GM19043 (cell line): ENCODE results near the gene RNU2-1.
"Not testable (repeated sequence)": the region's sequence is repeated elsewhere in the genome, so short reads cannot be mapped to it uniquely, and the experiment has no call there.

Source experiments
- ATAC-seq: cut with Tn5 transposase; IDR thresholded peaks from one replicate; pipeline ENCODE4 v1.9.1; 2021; ENCODE audit warnings: low read depth; ENCODE audit not compliant: unreplicated experiment

Gene RNU2-1

DNA sequence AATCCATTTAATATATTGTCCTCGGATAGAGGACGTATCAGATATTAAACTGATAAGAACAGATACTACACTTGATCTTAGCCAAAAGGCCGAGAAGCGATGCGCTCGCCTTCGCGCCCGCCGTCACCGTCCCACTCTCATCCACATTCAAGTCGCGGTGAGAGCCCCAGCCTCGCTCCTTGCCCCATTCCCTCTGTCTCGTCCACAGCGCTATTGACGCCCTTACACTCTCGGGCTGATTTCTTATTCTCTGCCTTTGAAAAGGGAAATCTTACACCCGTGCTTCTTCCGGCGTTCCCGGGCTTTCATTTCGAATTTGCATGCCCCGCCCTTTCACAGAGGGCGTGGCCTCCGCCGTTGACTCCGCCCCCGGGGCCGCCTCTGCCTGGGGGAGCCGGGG lies at the start of gene RNU2-1:
Gene RNU2-1, minus strand, starts transcription at position 101 of the 400 bp plus-strand sequence.
- not testable (repeated sequence) for ATAC-seq

DNA sequence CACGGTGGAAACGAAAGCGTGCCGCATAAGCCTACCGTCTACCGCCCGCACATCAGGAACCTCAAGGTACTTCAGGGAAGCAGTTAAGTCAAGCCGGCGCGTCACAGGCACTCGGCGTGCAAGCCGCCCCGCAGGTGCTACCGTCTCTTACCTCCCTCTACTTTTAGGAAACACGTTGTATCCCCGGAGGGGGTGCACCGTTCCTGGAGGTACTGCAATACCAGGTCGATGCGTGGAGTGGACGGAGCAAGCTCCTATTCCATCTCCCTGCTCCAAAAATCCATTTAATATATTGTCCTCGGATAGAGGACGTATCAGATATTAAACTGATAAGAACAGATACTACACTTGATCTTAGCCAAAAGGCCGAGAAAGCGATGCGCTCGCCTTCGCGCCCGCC lies 39.1 kb upstream of the RNU2-1 start:
- not testable (repeated sequence) for ATAC-seq

DNA sequence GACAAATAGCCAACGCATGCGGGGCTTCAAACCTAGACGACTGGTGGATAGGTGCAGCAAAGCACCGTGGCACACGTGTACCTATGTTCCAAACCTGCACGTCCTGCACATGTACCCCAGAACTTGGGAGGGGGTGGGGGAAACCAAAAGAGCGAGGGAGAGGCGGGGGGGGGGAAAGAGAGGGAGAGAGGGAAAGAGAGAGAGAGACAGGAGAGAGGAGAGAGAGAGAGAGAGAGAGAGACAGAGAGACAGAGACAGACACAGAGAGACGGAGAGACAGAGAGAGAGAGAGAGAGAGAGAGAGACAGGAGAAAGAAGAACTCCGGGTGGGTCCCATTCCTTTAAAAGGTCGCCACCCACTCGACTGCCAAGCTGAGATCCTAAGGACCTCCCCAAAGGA lies 38.7 kb upstream of the RNU2-1 start:
- ATAC-seq = not testable (repeated sequence)

DNA sequence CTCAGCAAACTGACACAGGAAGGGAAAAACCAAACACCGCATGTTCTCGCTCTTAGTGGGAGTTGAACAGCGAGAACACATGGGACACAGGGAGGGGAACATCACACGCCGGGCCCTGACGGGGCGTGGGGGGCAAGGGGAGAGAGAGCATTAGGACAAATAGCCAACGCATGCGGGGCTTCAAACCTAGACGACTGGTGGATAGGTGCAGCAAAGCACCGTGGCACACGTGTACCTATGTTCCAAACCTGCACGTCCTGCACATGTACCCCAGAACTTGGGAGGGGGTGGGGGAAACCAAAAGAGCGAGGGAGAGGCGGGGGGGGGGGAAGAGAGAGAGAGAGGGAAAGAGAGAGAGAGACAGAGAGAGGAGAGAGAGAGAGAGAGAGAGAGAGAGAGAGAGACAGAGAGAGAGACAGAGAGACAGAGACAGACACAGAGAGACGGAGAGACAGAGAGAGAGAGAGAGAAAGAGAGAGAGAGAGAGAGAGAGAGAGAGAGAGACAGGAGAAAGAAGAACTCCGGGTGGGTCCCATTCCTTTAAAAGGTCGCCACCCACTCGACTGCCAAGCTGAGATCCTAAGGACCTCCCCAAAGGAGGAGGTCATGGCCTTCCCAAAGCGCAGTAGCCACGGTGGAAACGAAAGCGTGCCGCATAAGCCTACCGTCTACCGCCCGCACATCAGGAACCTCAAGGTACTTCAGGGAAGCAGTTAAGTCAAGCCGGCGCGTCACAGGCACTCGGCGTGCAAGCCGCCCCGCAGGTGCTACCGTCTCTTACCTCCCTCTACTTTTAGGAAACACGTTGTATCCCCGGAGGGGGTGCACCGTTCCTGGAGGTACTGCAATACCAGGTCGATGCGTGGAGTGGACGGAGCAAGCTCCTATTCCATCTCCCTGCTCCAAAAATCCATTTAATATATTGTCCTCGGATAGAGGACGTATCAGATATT lies 37.1 kb upstream of the RNU2-1 start:
- ATAC-seq = not testable (repeated sequence)

DNA sequence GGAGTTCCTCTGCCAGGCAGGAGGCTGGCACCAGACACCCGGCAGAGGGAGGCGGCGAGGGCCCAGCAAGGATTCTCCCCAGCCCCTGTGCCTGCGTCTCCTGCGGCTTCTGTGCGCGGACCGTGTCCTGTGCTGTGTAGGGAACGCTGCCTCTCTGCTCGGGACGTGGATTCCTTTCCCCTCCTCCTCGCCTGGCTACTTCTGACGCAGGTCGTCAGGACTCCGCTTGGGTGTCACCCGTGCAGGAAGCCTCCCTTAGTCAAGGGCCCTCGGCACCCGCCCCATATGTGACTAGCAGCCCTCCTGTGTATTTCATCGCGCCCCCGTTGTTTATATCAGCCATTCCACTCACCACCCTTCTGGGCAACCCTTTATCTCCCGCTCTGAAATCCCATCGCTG lies 12.7 kb upstream of the RNU2-1 start:
- not testable (repeated sequence) for ATAC-seq

DNA sequence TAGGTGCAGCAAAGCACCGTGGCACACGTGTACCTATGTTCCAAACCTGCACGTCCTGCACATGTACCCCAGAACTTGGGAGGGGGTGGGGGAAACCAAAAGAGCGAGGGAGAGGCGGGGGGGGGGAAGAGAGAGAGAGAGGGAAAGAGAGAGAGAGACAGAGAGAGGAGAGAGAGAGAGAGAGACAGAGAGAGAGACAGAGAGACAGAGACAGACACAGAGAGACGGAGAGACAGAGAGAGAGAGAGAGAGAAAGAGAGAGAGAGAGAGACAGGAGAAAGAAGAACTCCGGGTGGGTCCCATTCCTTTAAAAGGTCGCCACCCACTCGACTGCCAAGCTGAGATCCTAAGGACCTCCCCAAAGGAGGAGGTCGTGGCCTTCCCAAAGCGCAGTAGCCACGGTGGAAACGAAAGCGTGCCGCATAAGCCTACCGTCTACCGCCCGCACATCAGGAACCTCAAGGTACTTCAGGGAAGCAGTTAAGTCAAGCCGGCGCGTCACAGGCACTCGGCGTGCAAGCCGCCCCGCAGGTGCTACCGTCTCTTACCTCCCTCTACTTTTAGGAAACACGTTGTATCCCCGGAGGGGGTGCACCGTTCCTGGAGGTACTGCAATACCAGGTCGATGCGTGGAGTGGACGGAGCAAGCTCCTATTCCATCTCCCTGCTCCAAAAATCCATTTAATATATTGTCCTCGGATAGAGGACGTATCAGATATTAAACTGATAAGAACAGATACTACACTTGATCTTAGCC lies 7.0 kb upstream of the RNU2-1 start:
- not testable (repeated sequence) for ATAC-seq

DNA sequence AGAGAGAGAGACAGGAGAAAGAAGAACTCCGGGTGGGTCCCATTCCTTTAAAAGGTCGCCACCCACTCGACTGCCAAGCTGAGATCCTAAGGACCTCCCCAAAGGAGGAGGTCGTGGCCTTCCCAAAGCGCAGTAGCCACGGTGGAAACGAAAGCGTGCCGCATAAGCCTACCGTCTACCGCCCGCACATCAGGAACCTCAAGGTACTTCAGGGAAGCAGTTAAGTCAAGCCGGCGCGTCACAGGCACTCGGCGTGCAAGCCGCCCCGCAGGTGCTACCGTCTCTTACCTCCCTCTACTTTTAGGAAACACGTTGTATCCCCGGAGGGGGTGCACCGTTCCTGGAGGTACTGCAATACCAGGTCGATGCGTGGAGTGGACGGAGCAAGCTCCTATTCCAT lies 5.8 kb upstream of the RNU2-1 start:
- not testable (repeated sequence) for ATAC-seq

DNA sequence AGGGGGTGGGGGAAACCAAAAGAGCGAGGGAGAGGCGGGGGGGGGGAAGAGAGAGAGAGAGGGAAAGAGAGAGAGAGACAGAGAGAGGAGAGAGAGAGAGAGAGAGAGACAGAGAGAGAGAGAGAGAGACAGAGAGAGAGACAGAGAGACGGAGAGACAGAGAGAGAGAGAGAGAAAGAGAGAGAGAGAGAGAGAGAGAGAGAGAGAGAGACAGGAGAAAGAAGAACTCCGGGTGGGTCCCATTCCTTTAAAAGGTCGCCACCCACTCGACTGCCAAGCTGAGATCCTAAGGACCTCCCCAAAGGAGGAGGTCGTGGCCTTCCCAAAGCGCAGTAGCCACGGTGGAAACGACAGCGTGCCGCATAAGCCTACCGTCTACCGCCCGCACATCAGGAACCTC lies 514 bp downstream of the RNU2-1 start:
- ATAC-seq = not testable (repeated sequence)

DNA sequence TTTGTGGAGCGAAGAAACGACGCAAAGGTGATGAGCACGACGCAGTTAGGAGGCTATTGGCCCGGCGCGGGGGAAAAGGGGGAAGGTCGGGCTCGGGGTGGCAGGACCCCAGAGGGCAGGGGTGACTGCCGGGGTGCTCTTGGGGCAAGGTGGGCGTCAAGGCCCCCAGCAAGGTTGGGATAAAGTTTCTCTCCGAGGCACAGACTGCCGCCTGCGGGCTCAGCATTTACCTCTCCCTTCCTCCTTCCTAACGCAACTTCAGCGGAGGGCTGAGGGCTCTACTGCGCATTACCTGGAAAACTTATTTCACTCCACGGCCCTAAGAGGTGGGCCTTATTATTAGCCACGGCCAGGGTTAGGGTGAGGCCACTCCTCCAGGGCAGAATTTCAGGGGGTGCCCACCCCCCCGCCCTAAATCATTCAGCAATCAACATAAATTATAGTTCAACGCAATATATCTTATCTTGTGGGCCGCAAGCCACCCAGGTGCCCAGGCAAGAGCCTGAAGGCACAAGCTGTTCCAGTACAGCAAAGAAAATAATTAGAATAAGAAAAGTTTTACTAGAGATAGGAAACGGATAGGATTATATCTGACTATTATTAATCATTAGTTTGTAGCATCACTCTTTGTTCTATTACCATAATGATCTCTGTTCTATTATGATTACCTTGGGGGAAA lies 1.6 kb downstream of the RNU2-1 start:
- not testable (repeated sequence) for ATAC-seq

DNA sequence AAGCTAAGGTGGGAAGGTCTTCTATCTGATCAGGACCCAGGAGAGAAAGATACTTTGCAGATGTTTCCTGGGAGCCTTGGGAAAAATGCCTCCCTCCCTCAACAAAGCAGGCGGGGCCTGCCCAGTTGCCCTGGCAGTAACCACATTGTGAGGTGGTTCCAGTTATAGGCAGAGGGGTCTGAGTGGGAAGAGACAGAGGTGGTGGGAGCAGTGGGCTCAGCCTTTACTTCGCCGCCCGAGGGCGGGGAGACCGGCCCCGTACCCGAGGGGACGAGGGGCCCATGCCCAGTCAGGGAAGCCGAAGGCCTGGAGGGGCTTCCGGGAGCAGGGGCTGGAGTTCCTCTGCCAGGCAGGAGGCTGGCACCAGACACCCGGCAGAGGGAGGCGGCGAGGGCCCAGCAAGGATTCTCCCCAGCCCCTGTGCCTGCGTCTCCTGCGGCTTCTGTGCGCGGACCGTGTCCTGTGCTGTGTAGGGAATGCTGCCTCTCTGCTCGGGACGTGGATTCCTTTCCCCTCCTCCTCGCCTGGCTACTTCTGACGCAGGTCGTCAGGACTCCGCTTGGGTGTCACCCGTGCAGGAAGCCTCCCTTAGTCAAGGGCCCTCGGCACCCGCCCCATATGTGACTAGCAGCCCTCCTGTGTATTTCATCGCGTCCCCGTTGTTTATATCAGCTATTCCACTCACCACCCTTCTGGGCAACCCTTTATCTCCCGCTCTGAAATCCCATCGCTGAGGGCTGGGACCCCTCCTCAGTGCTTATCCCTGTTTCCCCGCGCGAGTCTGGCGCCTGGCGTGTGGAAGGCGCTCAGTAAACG lies 2.4 kb downstream of the RNU2-1 start:
- not testable (repeated sequence) for ATAC-seq

DNA sequence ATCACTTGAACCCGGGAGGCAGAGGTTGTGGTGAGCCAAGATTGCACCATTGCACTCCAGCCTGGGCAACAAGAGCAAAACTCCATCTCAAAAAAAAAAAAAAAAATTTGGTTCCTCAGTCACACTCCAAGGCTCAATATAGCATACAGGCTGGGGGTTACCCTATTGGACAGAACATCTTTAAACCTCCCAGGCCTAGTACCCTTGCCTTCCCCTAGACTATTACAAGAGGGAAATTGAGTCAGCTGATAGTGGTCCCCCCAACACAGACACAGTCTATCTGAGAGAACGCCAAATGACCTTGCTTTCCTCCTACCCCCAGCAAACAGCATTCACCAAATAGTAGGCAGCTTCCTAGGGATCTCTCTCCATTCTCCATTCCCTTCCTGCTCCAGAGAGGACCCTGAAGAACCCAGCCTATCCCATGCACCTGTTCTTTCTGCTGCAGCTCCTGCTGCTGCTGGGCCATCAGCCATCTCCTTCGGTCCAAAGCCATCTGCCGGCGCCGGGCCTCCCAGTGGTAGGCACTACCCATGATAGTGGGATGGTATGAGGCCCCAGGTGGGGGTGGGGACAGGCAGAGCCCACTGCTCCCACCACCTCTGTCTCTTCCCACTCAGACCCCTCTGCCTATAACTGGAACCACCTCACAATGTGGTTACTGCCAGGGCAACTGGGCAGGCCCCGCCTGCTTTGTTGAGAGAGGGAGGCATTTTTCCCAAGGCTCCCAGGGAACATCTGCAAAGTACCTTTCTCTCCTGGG lies 5.6 kb downstream of the RNU2-1 start, which contains the start of gene CCDC200:
Gene CCDC200, minus strand, starts transcription at position 604 of the 763 bp plus-strand sequence. Its CDS starts 69 bp downstream, at position 535.
- ATAC-seq = not testable (repeated sequence)

DNA sequence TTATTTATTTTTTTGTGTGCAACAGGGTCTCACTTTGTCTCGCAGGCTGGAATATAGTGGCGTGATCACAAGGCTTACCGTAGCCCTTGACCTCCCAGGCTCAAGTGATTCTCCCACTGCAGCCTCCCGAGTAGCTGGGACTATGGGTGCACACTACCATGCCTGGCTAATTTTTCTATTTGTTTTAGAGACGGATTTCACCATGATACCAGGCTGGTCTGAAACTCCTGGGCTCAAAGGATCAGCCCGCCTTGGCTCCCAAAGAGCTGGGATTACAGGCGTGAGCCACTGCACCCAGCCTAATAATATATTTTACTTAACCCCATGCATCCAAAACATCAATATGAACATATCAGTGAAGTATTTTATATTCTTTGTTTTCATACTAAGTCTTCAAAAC lies 7.4 kb downstream of the RNU2-1 start:
- ATAC-seq = no peak

DNA sequence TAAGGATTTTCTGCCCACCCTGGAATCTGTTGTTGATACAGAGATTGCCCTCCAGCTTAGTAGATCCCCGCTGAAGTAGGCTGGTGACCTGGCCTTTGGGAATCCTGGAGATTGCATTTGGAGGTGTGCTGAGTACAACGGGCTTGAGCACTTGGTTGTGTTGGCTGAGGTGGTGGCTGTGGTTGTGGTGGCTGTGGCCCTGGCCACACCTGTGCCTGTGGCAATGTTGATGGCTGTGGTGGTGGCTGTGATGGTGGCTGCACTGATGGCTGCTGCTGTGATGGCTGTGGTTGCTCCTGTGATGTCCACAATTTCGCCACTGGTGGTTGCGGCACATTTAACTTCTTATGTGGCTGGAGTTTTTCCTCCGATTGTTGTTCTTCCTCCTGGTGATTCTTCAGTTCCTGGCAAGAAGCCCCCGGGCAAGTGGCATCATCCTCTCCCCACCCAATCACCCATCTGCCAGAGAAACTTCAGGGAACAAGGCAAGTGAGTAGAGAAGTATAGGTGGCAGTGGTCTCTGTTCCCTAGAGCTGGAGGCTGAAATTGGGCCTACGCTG lies 9.6 kb downstream of the RNU2-1 start:
- no peak for ATAC-seq

DNA sequence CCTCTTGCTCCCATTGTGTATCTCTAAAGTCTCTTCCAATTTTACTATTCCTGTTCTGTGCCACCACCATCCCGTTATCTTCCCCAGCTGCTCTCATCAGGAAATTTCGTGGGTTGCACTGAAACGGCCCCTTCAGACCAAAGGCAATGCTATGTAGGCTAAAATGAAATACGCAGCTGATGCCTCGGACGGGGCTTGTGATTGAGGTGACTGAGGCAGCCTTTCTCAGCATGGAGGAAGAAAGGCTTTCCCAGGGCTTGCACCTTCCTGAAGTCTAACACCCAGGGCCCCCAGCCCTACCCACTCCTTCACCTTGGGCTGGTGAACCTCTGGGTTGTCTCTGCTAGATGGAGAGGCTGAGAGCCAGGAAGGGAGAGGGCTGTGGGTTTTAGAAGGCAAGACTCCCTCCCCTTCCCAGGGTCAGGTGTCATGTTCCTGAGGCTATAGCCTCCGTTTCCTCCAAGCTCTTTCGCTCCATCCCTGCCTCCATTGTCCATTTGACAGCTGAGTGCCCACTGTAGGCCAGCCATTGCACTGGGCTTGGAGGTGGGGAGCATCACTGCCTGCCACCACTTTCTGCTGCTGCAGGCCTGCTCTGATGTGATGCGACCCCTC lies 13.2 kb downstream of the RNU2-1 start:
- ATAC-seq = no peak

DNA sequence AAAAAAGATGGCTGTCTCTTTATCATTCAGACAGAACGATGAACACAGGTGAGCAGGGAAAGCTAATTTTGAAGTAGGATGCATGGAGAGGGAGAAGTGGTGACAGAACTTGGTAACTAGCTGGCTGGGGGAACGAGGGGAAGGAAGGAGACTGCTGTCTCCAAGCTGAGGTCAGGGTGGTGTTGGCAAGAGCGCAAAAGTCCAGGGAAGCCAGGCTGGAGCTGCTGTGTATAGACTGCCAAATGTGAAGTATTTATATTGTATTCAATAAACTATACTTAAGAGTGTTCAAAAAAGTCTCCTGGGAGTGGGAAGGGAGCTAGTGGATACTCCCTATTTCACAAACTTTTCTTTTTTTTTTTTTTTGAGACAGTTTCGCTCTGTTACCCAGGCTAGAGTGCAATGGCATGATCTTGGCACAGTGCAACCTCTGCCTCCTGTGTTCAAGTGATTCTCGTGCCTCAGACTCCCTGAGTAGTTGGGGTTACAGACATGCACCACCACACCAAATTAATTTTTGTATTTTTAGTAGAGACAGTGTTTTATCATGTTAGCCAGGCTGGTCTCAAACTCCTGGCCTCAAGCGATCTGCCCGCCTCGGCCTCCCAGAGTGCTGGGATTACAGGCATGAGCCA lies 13.9 kb downstream of the RNU2-1 start:
- no peak for ATAC-seq

DNA sequence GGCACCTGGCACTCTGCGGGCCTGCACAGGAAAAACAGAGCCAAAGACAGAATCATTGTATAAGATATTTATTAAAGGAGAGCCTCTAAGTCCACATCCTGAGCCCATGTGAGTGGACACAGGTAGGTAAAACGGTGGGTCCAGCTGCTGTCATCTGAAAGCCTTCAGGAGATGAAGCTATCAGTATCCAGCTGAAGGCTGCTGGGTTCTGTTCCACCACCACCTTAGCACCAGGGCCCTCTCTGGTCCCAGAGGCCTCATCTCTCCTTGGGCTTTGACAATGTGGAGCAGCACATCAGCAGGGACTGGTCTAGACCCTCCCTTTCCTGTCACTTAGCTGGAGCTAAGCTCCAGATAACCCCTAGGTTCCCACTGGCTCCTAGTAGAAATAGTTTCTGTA lies 14.8 kb downstream of the RNU2-1 start:
- ATAC-seq = no peak

DNA sequence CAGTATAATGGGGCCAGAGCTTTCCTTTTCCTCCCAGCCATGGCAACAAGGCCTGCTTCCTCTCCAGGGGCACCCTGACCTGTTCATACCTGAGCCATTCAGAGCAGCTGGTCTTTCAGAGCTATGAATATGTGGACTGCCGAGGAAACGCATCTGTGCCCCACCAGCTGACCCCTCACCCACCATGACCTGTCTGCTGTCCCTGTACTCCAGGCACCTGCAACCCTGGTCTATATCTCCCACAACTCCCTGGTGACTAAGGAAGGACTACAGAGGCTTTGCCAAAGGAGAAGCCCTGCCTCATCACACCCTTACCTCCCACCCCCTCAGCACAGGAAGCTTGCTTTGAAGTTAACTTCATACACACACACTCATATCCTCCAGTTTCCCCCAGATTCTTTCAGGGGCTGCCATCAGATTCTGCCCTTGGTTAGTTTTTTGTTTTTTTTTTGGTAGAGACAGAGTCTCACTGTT lies 16.1 kb downstream of the RNU2-1 start:
- ATAC-seq = no peak
